ENCODE measurements around the gene PDE2A.

DNA sequence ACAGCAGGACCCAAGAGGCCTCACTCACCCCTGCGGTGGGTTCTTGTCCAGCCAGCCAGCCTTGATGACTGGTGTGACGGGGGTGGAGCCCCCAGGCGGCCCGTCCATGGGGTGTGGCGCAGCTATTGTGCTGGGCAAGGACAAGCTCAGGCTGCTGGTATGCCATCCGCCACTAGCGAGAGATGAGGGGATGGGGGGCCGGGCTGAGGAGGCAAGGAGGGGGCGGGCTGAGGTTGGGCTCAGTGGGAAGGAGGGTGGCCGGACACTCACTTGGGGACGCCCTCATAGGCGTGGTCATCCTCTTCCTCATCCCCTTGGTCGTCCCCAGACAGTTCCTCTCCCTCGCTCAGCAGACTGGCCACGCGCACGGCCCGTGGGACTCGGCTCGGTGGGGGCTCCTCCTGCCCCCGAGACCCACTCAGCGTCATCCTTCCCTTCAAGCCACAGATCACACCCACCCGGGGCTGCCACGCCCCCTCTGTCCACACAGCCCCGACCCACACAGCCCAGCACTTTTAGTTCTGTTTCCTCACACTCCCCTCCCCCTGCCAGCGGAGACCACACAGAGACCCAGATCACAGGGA lies 38.0 kb upstream of the PDE2A start:
- TF ChIP-seq FOXP2 (optimal IDR thresholded peaks at IDR 0.05; ENCODE audit: control extremely low read depth, extremely low read length, insufficient read depth), result no peak
- no peak for TF ChIP-seq POLR2AphosphoS5 (IDR thresholded peaks at IDR 0.05; ENCODE audit: borderline replicate concordance, low read depth, low read length)
- TF ChIP-seq EZH2 (IDR thresholded peaks at IDR 0.05), result no peak
